Measurements from ENCODE around the gene YEATS2.
A peak's percentile ranks its signal among the peaks of the same experiment; 100 is the strongest.
"Not testable (repeated sequence)": the region's sequence is repeated elsewhere in the genome, so short reads cannot be mapped to it uniquely, and the experiment has no call there.

YEATS2 gene

GRCh38 chr3:183774631-183775030 lies 77.0 kb downstream of the YEATS2 start:
- H3K4me3 ChIP-seq (ENCODE audit: low read depth, low read length) = no peak overlapping the region
- DNase-seq (ENCODE audit: low read depth) = peak; percentile 71
- TF ChIP-seq, protein P1, sequence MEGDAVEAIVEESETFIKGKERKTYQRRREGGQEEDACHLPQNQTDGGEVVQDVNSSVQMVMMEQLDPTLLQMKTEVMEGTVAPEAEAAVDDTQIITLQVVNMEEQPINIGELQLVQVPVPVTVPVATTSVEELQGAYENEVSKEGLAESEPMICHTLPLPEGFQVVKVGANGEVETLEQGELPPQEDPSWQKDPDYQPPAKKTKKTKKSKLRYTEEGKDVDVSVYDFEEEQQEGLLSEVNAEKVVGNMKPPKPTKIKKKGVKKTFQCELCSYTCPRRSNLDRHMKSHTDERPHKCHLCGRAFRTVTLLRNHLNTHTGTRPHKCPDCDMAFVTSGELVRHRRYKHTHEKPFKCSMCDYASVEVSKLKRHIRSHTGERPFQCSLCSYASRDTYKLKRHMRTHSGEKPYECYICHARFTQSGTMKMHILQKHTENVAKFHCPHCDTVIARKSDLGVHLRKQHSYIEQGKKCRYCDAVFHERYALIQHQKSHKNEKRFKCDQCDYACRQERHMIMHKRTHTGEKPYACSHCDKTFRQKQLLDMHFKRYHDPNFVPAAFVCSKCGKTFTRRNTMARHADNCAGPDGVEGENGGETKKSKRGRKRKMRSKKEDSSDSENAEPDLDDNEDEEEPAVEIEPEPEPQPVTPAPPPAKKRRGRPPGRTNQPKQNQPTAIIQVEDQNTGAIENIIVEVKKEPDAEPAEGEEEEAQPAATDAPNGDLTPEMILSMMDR (conservative IDR thresholded peaks at IDR 0.05; ENCODE audit: low read depth, low read length) = no peak

GRCh38 chr3:183775781-183776180 lies 78.2 kb downstream of the YEATS2 start:
- no peak overlapping the region for H3K4me3 ChIP-seq (ENCODE audit: low read depth, low read length)
- TF ChIP-seq, protein P1 (conservative IDR thresholded peaks at IDR 0.05; ENCODE audit: low read depth, low read length) = no peak
- DNase-seq (ENCODE audit: low read depth) = peak; percentile 10

DNA sequence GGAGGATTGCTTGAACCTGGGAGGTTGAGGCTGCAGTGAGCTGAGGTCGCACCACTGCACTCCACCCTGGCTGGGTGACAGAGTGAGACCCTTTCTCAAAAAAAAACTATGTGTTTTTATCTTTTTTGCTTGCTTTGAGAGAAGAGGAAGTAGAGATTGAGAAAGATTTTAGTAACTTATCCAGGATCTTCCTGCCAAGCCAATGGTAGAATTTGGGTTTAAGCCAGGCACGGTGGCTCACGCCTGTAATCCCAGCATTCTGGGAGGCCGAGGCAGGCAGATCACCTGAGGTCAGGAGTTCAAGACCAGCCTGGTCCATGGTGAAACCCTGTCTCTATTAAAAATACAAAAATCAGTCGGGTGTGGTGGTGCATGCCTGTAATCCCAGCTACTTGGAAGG lies 78.9 kb downstream of the YEATS2 start:
- H3K4me3 ChIP-seq (ENCODE audit: low read depth, low read length); DNase-seq (ENCODE audit: low read depth): not testable (repeated sequence)

GRCh38 chr3:183777016-183777618 lies 79.5 kb downstream of the YEATS2 start:
- TF ChIP-seq, protein P1 (conservative IDR thresholded peaks at IDR 0.05; ENCODE audit: low read depth, low read length) = no peak
- H3K4me3 ChIP-seq (ENCODE audit: low read depth, low read length) = no peak overlapping the region
- no peak for DNase-seq (ENCODE audit: low read depth)

DNA sequence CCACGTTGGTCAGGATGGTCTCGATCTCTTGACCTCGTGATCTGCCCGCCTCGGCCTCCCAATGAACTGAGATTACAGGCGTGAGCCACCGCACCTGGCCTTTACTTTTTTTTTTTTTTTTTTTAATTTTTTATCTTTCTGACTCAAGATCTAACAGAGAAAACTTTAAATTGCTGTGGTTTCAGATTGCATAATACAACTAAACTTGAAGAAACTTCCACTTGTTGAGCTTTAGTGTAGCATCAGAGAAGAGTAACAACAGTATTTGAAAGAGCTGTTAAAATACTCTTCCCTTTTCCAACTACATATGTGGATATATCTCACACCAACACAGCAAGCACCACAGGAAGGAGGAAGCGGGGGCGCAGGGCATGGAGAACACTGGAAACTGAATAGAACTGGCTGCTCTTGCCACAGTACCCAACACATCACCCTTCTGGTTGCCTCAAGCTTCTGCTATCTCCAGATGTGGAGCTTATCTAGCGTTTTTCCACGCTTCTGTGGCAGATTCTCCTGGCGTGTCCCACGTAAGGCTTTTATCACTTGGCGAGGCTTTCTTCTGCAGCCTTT lies 82.4 kb downstream of the YEATS2 start:
- TF ChIP-seq, protein P1 (conservative IDR thresholded peaks at IDR 0.05; ENCODE audit: low read depth, low read length) = no peak
- DNase-seq (ENCODE audit: low read depth) = peak; percentile 60
- no peak overlapping the region for H3K4me3 ChIP-seq (ENCODE audit: low read depth, low read length)

DNA sequence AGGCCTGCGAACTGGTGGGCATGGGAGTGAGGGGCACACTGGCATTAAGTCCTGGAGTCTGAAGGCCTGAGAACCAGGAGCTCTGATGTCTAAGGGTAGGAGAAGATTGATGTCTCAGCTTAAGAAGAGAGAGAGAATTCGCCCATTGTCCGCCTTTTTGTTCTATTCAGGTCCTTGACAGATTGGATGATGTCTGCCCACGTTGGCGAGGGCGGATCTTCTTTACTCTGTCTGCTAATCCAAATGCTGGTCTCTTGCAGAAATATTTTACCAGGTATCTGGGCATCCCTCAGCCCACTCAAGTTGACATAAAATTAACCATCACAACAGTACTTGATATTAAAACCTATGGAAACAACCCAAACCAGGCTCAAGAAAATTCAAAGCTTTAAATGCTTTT lies 83.6 kb downstream of the YEATS2 start:
- TF ChIP-seq, protein P1 (conservative IDR thresholded peaks at IDR 0.05; ENCODE audit: low read depth, low read length) = no peak
- H3K4me3 ChIP-seq (ENCODE audit: low read depth, low read length) = no peak overlapping the region
- DNase-seq (ENCODE audit: low read depth) = no peak

DNA sequence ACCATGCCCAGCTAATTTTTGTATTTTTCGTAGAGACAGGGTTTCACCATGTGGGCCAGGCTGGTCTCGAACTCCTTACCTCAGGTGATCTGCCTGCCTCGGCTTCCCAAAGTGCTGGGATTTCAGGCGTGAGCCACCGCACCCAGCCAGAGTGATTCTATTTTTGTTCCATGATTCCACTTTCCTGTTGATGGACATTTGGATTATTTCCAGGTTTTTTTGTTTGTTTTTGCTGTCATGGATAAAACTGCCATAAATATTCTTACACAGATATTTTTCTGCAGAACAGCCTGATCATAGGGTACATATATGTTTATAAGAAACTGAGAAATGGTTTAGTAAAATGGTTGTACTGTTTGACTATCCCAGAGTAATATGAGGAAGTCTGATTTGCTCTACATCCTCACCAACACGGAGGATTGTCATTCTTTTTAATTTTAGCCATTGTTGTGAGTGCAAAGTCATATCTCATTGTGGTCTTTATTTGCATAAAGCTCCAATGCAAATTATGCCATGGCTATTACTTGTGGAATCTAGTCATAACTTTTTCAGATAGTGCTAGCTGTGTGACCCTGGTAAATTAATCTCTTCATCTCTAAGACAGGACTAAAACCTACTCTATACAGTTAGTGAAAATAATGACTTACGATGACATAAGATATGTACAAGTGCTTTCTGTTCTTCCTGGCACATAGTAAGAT lies 85.1 kb downstream of the YEATS2 start:
- TF ChIP-seq, protein P1 (conservative IDR thresholded peaks at IDR 0.05; ENCODE audit: low read depth, low read length) = no peak
- no peak overlapping the region for H3K4me3 ChIP-seq (ENCODE audit: low read depth, low read length)
- peak; percentile 8 for DNase-seq (ENCODE audit: low read depth)

DNA sequence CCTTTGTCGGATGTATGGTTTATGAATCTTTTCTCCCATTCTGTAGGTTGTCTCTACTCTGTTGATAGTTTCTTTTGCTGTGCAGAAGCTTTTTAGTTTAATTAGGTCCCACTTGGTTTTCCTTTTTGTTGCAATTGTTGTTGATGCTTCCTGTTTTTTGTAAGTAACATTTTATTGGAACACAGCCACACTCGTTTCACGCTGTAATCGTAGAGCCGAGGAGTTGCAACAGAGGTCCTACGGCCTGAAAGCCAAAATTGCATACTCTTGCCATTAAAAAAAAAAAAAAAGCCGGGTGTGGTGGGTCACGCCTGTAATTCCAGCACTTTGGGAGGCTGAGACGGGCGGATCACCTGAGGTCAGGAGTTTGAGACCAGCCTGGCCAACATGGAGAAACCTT lies 86.9 kb downstream of the YEATS2 start:
- not testable (repeated sequence) for H3K4me3 ChIP-seq (ENCODE audit: low read depth, low read length); DNase-seq (ENCODE audit: low read depth)
